K562 (cell line): ENCODE data around the gene MAP10. TPM values are rescaled to one million over a fixed set of nuclear protein-coding genes. Genes with fewer than 3 reads are reported as not detected.

Source experiments
- ATAC-seq: fragments of 200-7000 bp; cut with Tn5 transposase; 3 replicates; pipeline ENCODE4 v1.9.1; 2020; ENCODE audit warnings: moderate library complexity
- BruUV-seq: library from RNA; stranded (reverse); fragments of 400-500 nt; replicated peaks from 2 replicates; lab custom pipeline; 2021; lab: Mats Ljungman, UMichigan
- CTCF ChIA-PET: fragments of 300-600 bp; formaldehyde crosslinking; extraction: SDS; loops from one replicate; lab custom pipeline; 2021; ENCODE audit warnings: low intra/inter-chr PET ratio; lab: Yijun Ruan, JAX
- POLR2A ChIA-PET: fragments of 300-600, 350-650 bp; sonication (Branson Sonifier 250); formaldehyde crosslinking; extraction: SDS; loops from one replicate; lab custom pipeline; 2021; ENCODE audit warnings: antibody characterized with exemption, inconsistent platforms; lab: Yijun Ruan, JAX
- DNase-seq, 4 experiments: peaks; one replicate each; pipeline versions ENCODE4 v3.0.0 to v3.0.0-alpha.2; 2011 to 2018; ENCODE audit warnings: low spot score in 3 of 4, mixed read lengths in 3 of 4; ENCODE audit errors: extremely low read depth in 1 of 4
- FAIRE-seq: peaks from 2 replicates; lab custom pipeline; 2011; peaks lifted over from hg19 to GRCh38; lab: Jason Lieb, UNC
- H2AFZ ChIP-seq: 2 replicates; pipeline ENCODE4 v1.6.0; 2011; ENCODE audit warnings: low read depth, low read length, control low read depth, inconsistent platforms
- H3K27ac ChIP-seq: fragments of 200-600 bp; 3 replicates; pipeline ENCODE4 v1.8.0; 2011; ENCODE audit warnings: low read depth, mild to moderate bottlenecking, control low read depth, inconsistent platforms, low read length, moderate library complexity, mixed read lengths; ENCODE audit errors: extremely low read depth
- H3K27me3 ChIP-seq, 2 experiments: fragments of 300-600 bp in 1 of 2; 2 replicates in 1 of 2; 3 replicates in 1 of 2; pipeline versions ENCODE4 v1.6.0 to v1.8.0; 2011; ENCODE audit warnings: inconsistent platforms in 2 of 2, low read length in 2 of 2, mild to moderate bottlenecking in 1 of 2, mixed read lengths in 1 of 2, moderate library complexity in 1 of 2; ENCODE audit not compliant: control insufficient read depth in 2 of 2, insufficient read depth in 2 of 2
- H3K36me3 ChIP-seq: fragments of 300-600 bp; 3 replicates; pipeline ENCODE4 v1.8.0; 2011; ENCODE audit warnings: mild to moderate bottlenecking, low read length, inconsistent platforms; ENCODE audit not compliant: control insufficient read depth, insufficient read depth
- H3K4me1 ChIP-seq, 2 experiments: fragments of 200-600 bp in 1 of 2; replicated peaks in 1 of 2; 2 replicates in 1 of 2; 3 replicates in 1 of 2; pipeline versions ENCODE4 v1.5.1 to v1.8.0; 2011; ENCODE audit warnings: inconsistent platforms in 2 of 2, low read length in 2 of 2, mild to moderate bottlenecking in 1 of 2, mixed read lengths in 1 of 2, moderate library complexity in 1 of 2; ENCODE audit not compliant: control insufficient read depth in 2 of 2, insufficient read depth in 2 of 2
- H3K4me2 ChIP-seq: 2 replicates; pipeline ENCODE4 v1.6.1; 2011; ENCODE audit warnings: low read length, control low read depth, inconsistent platforms, mixed read lengths; ENCODE audit not compliant: insufficient read depth
- H3K4me3 ChIP-seq: fragments of 200-600 bp; sonication (generic), shearing (Covaris generic); 2 replicates; pipeline ENCODE4 v1.5.1; 2016; ENCODE audit warnings: control low read depth, inconsistent platforms
- H3K79me2 ChIP-seq: fragments of 200-600 bp; 3 replicates; pipeline ENCODE4 v1.8.0; 2011; ENCODE audit warnings: low read length, inconsistent platforms; ENCODE audit not compliant: control insufficient read depth, insufficient read depth
- H3K9ac ChIP-seq, 2 experiments: 2 replicates each; pipeline versions ENCODE4 v1.6.0 to v1.6.1; 2011; ENCODE audit warnings: low read depth in 2 of 2, low read length in 2 of 2, control low read depth in 1 of 2, inconsistent platforms in 1 of 2, mild to moderate bottlenecking in 1 of 2, mixed read lengths in 1 of 2; ENCODE audit not compliant: insufficient read depth in 1 of 2
- H3K9me1 ChIP-seq: one replicate; pipeline ENCODE4 v1.6.0; 2011; ENCODE audit warnings: inconsistent platforms, mild to moderate bottlenecking, low read length, moderate library complexity; ENCODE audit not compliant: control insufficient read depth, insufficient read depth
- H3K9me3 ChIP-seq: replicated peaks from 2 replicates; pipeline ENCODE4 v1.5.1; 2011; ENCODE audit warnings: low read depth, low read length, inconsistent platforms; ENCODE audit not compliant: control insufficient read depth, insufficient read depth
- H4K20me1 ChIP-seq: replicated peaks from 2 replicates; pipeline ENCODE4 v1.6.1; 2011; ENCODE audit warnings: low read length, inconsistent platforms, mixed read lengths; ENCODE audit not compliant: control insufficient read depth, insufficient read depth
- CAMTA2 ChIP-seq: fragments of 250-450 bp; sonication (Bioruptor Pico); conservative IDR thresholded peaks from 2 replicates; pipeline ENCODE4 v1.5.1; 2022
- EP300 ChIP-seq: IDR thresholded peaks from 2 replicates; pipeline ENCODE4 v1.6.1; 2012; ENCODE audit warnings: low read length, improper control_type of control experiment
- ETS2 ChIP-seq: IDR thresholded peaks from 2 replicates; pipeline ENCODE4 v1.6.1; 2016; ENCODE audit warnings: borderline replicate concordance, missing genetic modification characterization, mild to moderate bottlenecking, moderate library complexity, missing compliant biosample characterization; ENCODE audit not compliant: poor library complexity, severe bottlenecking
- HCFC1 ChIP-seq: IDR thresholded peaks from 2 replicates; pipeline ENCODE4 v1.6.1; 2012; ENCODE audit warnings: low read depth, low read length, improper control_type of control experiment
- HEY1 ChIP-seq: fragments of 250-450 bp; sonication (Bioruptor Pico); IDR thresholded peaks from 2 replicates; pipeline ENCODE4 v1.5.0; 2020; ENCODE audit warnings: mild to moderate bottlenecking, moderate library complexity, borderline replicate concordance
- PATZ1 ChIP-seq: fragments of 250-450 bp; sonication (Bioruptor Pico); IDR thresholded peaks from 2 replicates; pipeline ENCODE4 v1.5.0; 2020; ENCODE audit warnings: mild to moderate bottlenecking, borderline replicate concordance
- PCBP2 ChIP-seq: fragments of 200-400 bp; formaldehyde crosslinking; IDR thresholded peaks from 2 replicates; pipeline ENCODE4 v1.6.1; 2018; ENCODE audit warnings: low read length, low read depth, mild to moderate bottlenecking, moderate library complexity; ENCODE audit not compliant: poor library complexity, severe bottlenecking
- PHF21A ChIP-seq: fragments of 450-650 bp; IDR thresholded peaks from 2 replicates; pipeline ENCODE4 v1.6.1; 2017; ENCODE audit warnings: low read depth, borderline replicate concordance
- SPI1 ChIP-seq: IDR thresholded peaks from 2 replicates; pipeline ENCODE4 v1.6.1; 2011; ENCODE audit warnings: low read depth, low read length, control low read depth, borderline replicate concordance
- STAT5A ChIP-seq: IDR thresholded peaks from 2 replicates; pipeline ENCODE4 v1.6.1; 2012; ENCODE audit warnings: low read length, inconsistent platforms, borderline replicate concordance
- TFE3 ChIP-seq: fragments of 450-650 bp; formaldehyde crosslinking; IDR thresholded peaks from 2 replicates; pipeline ENCODE4 v1.4.0; 2020; ENCODE audit warnings: mild to moderate bottlenecking, mixed read lengths
- ZNF311 ChIP-seq: fragments of 250-450 bp; sonication (Bioruptor Pico); IDR thresholded peaks from 2 replicates; pipeline ENCODE4 v1.4.0; 2020; ENCODE audit warnings: mild to moderate bottlenecking, moderate library complexity
- ZNF395 ChIP-seq: fragments of 200-800 bp; sonication (Bioruptor generic); IDR thresholded peaks from 2 replicates; pipeline ENCODE4 v1.6.1; 2017; ENCODE audit warnings: missing genetic modification characterization, missing compliant biosample characterization
- ZNF764 ChIP-seq: fragments of 250-450 bp; sonication (Bioruptor Pico); IDR thresholded peaks from 2 replicates; pipeline ENCODE4 v1.4.0; 2020; ENCODE audit warnings: low read depth, mild to moderate bottlenecking, moderate library complexity
- WGBS: fragments of 100-300 bp; shearing (Covaris generic); methylation state at CpG from one replicate; pipeline ENCODE4 v1.1.6; 2016; ENCODE audit warnings: low coverage, mixed read lengths; ENCODE audit not compliant: insufficient coverage; ENCODE audit errors: missing lambda C conversion rate; 5-methylcytosine and 5-hydroxymethylcytosine counted together
- in situ Hi-C: fragments of 300-500 bp; cut with MboI; formaldehyde crosslinking; loops from 4 replicates; pipeline ENCODE4 v1.15.0; 2018; ENCODE audit warnings: inconsistent platforms, mixed read lengths
- intact Hi-C: fragments of 100-400 bp; cut with micrococcal nuclease; formaldehyde crosslinking; loops from 2 replicates; pipeline ENCODE4 v1.14.2; 2022
- polyA plus RNA-seq, 8 experiments: library from polyadenylated mRNA; depleted of rRNA in 4 of 8; stranded (reverse) in 5 of 8; unstranded in 3 of 8; fragments of >200 nt; fragmentation: Nextera tagmentation in 2 of 8; fragmentation: Illumina TruSeq in 1 of 8; extraction: Ambion mirVana in 2 of 8; extraction: Trizol in 1 of 8; gene quantifications; 2 replicates each; pipeline versions ENCODE4 v1.2.1 to v1.2.3, GENCODE V29; 2011 to 2014; ENCODE audit warnings: inconsistent platforms in 1 of 8, missing spikeins in 1 of 8
- total RNA-seq, 7 experiments: library from RNA; depleted of rRNA in 6 of 7; stranded (reverse); fragments of >200 nt in 6 of 7; fragmentation: Illumina TruSeq in 2 of 7; extraction: Trizol in 2 of 7; gene quantifications; 2 replicates each; pipeline versions ENCODE4 v1.2.1 to v1.2.3, GENCODE V29; 2011 to 2021; ENCODE audit warnings: low replicate concordance in 1 of 7

MAP10 gene
- total and polyA plus RNA-seq, 9 of the 15 experiments (the other 6 are each of a cell fraction or from before 2014, with no cell fraction given), result 0.11 to 0.98 (median 0.69) TPM

GRCh38 chr1:232830661-232831060 is 25.4 kb downstream of the MAP10 start:
- H3K9me1 ChIP-seq, result no peaks in the 10 kb centered on the region
- no peak for TF ChIP-seq SPI1
- no peak for TF ChIP-seq ZNF764
- TF ChIP-seq PATZ1 (CRISPR knock-in tag), result no peak
- no peak for TF ChIP-seq TFE3
- no peak for TF ChIP-seq EP300
- no peak for TF ChIP-seq STAT5A
- TF ChIP-seq ETS2 (tag), result no peak
- no peak for TF ChIP-seq HCFC1
- no peak for TF ChIP-seq CAMTA2 (CRISPR knock-in tag)
- TF ChIP-seq PCBP2, result no peak
- no peak for TF ChIP-seq HEY1 (CRISPR knock-in tag)
- no peak for TF ChIP-seq PHF21A
- no peak for TF ChIP-seq ZNF395 (CRISPR knock-in tag)
- TF ChIP-seq ZNF311 (CRISPR knock-in tag), result no peak
- H4K20me1 ChIP-seq, result no peaks in the 10 kb centered on the region
- ChIA-PET POLR2A (no interaction called here), CTCF (no interaction called here)
- WGBS, result 3% methylated on average over 2 of the region's 2 CpGs
- no peaks in the 10 kb centered on the region for H3K4me1 ChIP-seq
- no peak overlapping the region for H3K9ac ChIP-seq
- no peak for ATAC-seq
- no peak overlapping the region for H2AFZ ChIP-seq
- no peaks in the 10 kb centered on the region for H3K36me3 ChIP-seq
- no peak for FAIRE-seq
- H3K27ac ChIP-seq, result no peak overlapping the region
- in situ Hi-C loops (no loop called here), intact Hi-C loops (no loop called here)
- no peaks in the 10 kb centered on the region for H3K27me3 ChIP-seq
- H3K4me3 ChIP-seq, result no peak overlapping the region
- BruUV-seq, result no TSS peak
- H3K4me2 ChIP-seq, result no peak overlapping the region
- DNase-seq, result no peak
- H3K79me2 ChIP-seq, result no peaks in the 10 kb centered on the region
- no peaks in the 10 kb centered on the region for H3K9me3 ChIP-seq
